Measurements from ENCODE around the gene JUNB. TPM values are rescaled to one million over a fixed set of nuclear protein-coding genes. Genes with fewer than 3 reads are reported as not detected.

The JUNB gene
- polyA plus RNA-seq, 1 of the 3 experiments (the other 2 are of a cell fraction), result 224 TPM

DNA sequence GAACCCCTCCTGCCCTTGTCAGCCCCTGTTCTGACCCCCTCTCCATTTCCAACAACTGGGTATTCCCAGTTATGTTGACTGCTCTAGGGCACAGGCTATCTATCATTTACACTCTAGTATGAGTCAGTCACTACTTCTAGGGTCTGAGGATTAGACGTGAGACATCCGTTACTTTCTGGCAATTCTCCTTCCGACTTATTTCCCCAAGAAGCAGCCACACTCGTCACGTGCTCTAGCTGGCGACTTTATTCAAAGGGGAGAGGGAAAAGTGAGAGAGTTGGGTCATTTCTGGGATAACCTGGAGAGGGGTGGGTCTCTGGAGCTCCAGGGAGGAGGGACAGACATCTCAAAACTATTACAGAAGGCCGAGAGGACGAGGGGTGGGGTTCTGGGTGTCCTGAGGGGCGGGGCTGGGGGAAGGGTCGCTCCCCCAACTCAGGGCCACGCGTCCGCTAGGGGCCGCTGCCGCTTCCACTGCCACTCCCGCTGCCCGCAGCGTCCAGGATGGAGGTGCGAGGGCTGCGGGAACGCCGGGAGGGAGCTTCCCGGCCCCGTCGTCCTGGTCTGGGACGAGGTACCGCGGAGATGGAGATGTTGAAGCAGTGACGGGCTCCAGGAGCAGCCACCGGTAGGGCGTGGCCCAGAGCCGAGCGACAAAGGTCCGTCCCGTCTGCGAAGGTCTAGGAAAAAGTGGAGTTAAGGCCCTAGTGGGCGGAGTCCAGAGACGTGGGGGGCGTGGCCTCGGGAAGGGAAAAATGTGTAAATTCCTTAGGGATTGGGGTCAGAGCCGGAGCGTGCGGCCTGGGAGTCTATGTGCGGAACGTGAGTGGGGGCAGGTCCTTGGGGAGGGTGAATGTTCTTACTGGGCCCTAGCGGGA is 34.2 kb downstream of the JUNB start:
- Histone ChIP-seq H3K4me3 (ENCODE audit: low read depth in 2 of 2, low read length in 1 of 2) (peak overlapping the region in 1 of 2 experiments; percentile 15; a peak in 1 of 4 replicates), H3K9me2 (no peaks in the 10 kb centered on the region), H3F3A (replicated peaks; ENCODE audit: insufficient read depth) (no peaks in the 10 kb centered on the region), H3K4me1 (ENCODE audit: control insufficient read depth in 1 of 2, insufficient read depth in 2 of 2, low read depth in 1 of 2, low read length in 1 of 2) (peaks cover 0 to 8% of the 10 kb centered on the region in 2 experiments; a peak in 1 of 4 replicates), H4K20me1 (ENCODE audit: insufficient read depth) (no peaks in the 10 kb centered on the region), H3K36me3 (replicated peaks in 1 of 2; ENCODE audit: control insufficient read depth in 1 of 2, insufficient read depth in 2 of 2, low read length in 1 of 2) (no peaks in the 10 kb centered on the region), H3K27me3 (ENCODE audit: insufficient read depth) (no peaks in the 10 kb centered on the region), H2AFZ (ENCODE audit: low read depth) (no peak overlapping the region), H3K9ac (no peak overlapping the region), H3K79me2 (ENCODE audit: insufficient read depth) (no peaks in the 10 kb centered on the region), H3K27ac (ENCODE audit: low read depth in 2 of 2, low read length in 1 of 2) (no peak overlapping the region), H3K4me2 (no peak overlapping the region), H3K9me3 (no peaks in the 10 kb centered on the region)
- CTCF ChIA-PET, result interaction anchor here (0.5 to 5.4 kb wide), 18 partner anchors 11 to 103 kb away, joined by 3 to 48 read pairs (median 4); partner anchors contain the start of genes DNASE2, MAST1, RNASEH2A and THSD8
- TF ChIP-seq EZH2phosphoT487 (IDR thresholded peaks at IDR 0.05; ENCODE audit: borderline replicate concordance, low read depth), result no peak
- no peak for TF ChIP-seq ELF1 (IDR thresholded peaks at IDR 0.05)
- TF ChIP-seq, protein P1, sequence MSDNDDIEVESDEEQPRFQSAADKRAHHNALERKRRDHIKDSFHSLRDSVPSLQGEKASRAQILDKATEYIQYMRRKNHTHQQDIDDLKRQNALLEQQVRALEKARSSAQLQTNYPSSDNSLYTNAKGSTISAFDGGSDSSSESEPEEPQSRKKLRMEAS (IDR thresholded peaks at IDR 0.05; ENCODE audit: low read depth), result peak; percentile 50
- TF ChIP-seq TAF1 (IDR thresholded peaks at IDR 0.05; ENCODE audit: borderline replicate concordance, low read depth, low read length), result no peak
- TF ChIP-seq SMC3 (IDR thresholded peaks at IDR 0.05; ENCODE audit: low read depth, low read length), result peak; percentile 9; the same call in 1 of the 2 replicates
- TF ChIP-seq, protein P2, sequence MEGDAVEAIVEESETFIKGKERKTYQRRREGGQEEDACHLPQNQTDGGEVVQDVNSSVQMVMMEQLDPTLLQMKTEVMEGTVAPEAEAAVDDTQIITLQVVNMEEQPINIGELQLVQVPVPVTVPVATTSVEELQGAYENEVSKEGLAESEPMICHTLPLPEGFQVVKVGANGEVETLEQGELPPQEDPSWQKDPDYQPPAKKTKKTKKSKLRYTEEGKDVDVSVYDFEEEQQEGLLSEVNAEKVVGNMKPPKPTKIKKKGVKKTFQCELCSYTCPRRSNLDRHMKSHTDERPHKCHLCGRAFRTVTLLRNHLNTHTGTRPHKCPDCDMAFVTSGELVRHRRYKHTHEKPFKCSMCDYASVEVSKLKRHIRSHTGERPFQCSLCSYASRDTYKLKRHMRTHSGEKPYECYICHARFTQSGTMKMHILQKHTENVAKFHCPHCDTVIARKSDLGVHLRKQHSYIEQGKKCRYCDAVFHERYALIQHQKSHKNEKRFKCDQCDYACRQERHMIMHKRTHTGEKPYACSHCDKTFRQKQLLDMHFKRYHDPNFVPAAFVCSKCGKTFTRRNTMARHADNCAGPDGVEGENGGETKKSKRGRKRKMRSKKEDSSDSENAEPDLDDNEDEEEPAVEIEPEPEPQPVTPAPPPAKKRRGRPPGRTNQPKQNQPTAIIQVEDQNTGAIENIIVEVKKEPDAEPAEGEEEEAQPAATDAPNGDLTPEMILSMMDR (IDR thresholded peaks at IDR 0.05), result peak; percentile 48
- TF ChIP-seq RAD21 (IDR thresholded peaks at IDR 0.05; ENCODE audit: low read length), result peak; percentile 36
- POLR2A ChIA-PET, result no interaction called here
- DNase-seq, result peak; percentile 88
- WGBS (ENCODE audit: low lambda C conversion rate), result 36% methylated on average over 32 of the region's 46 CpGs

DNA sequence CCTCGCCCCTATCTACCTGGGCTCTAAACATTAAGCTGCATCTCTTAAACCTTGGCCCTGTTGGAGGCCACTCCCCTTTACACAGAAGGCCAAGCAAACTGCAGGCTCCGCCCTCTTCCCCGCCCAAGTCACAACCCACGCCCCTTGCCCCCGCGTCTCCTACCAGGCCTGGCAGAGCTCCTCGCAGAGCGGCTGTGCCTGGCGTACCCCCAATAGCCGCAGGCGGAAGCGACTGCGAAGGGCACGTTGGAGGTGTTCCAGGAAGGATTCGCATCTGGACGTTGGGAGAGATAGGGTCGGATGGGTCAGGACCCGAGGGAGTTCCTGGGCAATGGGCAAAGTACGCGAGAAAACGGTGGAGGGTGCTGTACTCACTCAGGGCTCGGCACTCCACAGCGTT is 37.2 kb downstream of the JUNB start:
- peak overlapping the region in 1 of 2 experiments; percentile 72; a peak in 2 of 4 replicates for H3K27ac ChIP-seq (ENCODE audit: low read depth in 2 of 2, low read length in 1 of 2)
- H3K9me2 ChIP-seq, result no peaks in the 10 kb centered on the region
- no peaks in the 10 kb centered on the region for H3K36me3 ChIP-seq (replicated peaks in 1 of 2; ENCODE audit: control insufficient read depth in 1 of 2, insufficient read depth in 2 of 2, low read length in 1 of 2)
- H3K4me2 ChIP-seq, result peak overlapping the region; percentile 43
- 0 out of 4 replicates have a peak overlapping the region, but pooled peaks of 1 of the 2 experiments have one; percentile 9 for H3K4me3 ChIP-seq (ENCODE audit: low read depth in 2 of 2, low read length in 1 of 2)
- peak; percentile 92 for DNase-seq
- CTCF ChIA-PET, result interaction anchor here (0.7 to 5.4 kb wide), 8 partner anchors 10 to 137 kb away, joined by 3 to 48 read pairs (median 8); partner anchors contain the start of gene MAST1
- no peaks in the 10 kb centered on the region for H3K27me3 ChIP-seq (ENCODE audit: insufficient read depth)
- H3K9ac ChIP-seq, result no peak overlapping the region
- peak; percentile 90 for TF ChIP-seq RCOR1 (IDR thresholded peaks at IDR 0.05; ENCODE audit: low read length)
- TF ChIP-seq CHD2 (IDR thresholded peaks at IDR 0.05; ENCODE audit: low read length, partially characterized antibody), result peak; percentile 84
- no peak for TF ChIP-seq SMC3 (IDR thresholded peaks at IDR 0.05; ENCODE audit: low read depth, low read length)
- TF ChIP-seq FOXJ3 (CRISPR knock-in tag; IDR thresholded peaks at IDR 0.05), result peak; percentile 70; the same call in 1 of the 2 replicates
- no peak for TF ChIP-seq NRF1 (IDR thresholded peaks at IDR 0.05; ENCODE audit: low read depth, low read length)
- TF ChIP-seq GATA2 (CRISPR knock-in tag; IDR thresholded peaks at IDR 0.05), result peak; percentile 87
- 0 out of 2 replicates have a peak, but pooled peaks have one; percentile 11 for TF ChIP-seq NFIC (IDR thresholded peaks at IDR 0.05; ENCODE audit: borderline replicate concordance)
- TF ChIP-seq RAD21 (IDR thresholded peaks at IDR 0.05; ENCODE audit: low read length), result peak; percentile 29
- peak; percentile 74; the same call in 1 of the 2 replicates for TF ChIP-seq MXI1 (IDR thresholded peaks at IDR 0.05; ENCODE audit: low read depth, low read length)
- TF ChIP-seq, protein P3, sequence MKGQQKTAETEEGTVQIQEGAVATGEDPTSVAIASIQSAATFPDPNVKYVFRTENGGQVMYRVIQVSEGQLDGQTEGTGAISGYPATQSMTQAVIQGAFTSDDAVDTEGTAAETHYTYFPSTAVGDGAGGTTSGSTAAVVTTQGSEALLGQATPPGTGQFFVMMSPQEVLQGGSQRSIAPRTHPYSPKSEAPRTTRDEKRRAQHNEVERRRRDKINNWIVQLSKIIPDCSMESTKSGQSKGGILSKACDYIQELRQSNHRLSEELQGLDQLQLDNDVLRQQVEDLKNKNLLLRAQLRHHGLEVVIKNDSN (IDR thresholded peaks at IDR 0.05; ENCODE audit: borderline replicate concordance, low read depth), result no peak
- TF ChIP-seq EP300 (IDR thresholded peaks at IDR 0.05; ENCODE audit: borderline replicate concordance in 1 of 2, low read depth in 1 of 2, low read length in 1 of 2), result peak in 1 of 2 experiments; percentile 80; a peak in 2 of 4 replicates
- no peaks in the 10 kb centered on the region for H3K9me3 ChIP-seq
- POLR2A ChIA-PET, result interaction anchor here (0.6 to 1.4 kb wide), 8 partner anchors 9 to 106 kb away, joined by 3 to 5 read pairs (median 4); partner anchors contain the start of genes JUNB and RNASEH2A
- H3K4me1 ChIP-seq (ENCODE audit: control insufficient read depth in 1 of 2, insufficient read depth in 2 of 2, low read depth in 1 of 2, low read length in 1 of 2), result peaks cover 5 to 21% of the 10 kb centered on the region in 2 experiments; a peak in 2 of 4 replicates
- WGBS (ENCODE audit: low lambda C conversion rate), result 11% methylated on average over 21 of the region's 23 CpGs
- H2AFZ ChIP-seq (ENCODE audit: low read depth), result no peak overlapping the region
- no peaks in the 10 kb centered on the region for H4K20me1 ChIP-seq (ENCODE audit: insufficient read depth)
- H3K79me2 ChIP-seq (ENCODE audit: insufficient read depth), result no peaks in the 10 kb centered on the region
- H3F3A ChIP-seq (replicated peaks; ENCODE audit: insufficient read depth), result peaks cover 6% of the 10 kb centered on the region

Measured in SK-N-SH (cell line).